NCI-H2196 (cell line): ENCODE data around the gene HAVCR2.
"Not testable (repeated sequence)": the region's sequence is repeated elsewhere in the genome, so short reads cannot be mapped to it uniquely, and the experiment has no call there.

Experiments used
- DNase-seq: peaks from one replicate; lab custom pipeline; 2025; ENCODE audit not compliant: unreplicated experiment; lab: John Stamatoyannopoulos, UW

The HAVCR2 gene

GRCh38 chr5:157088342-157088990 lies 20.4 kb downstream of the HAVCR2 start:
- no peak for DNase-seq

GRCh38 chr5:157086751-157087359 lies 22.0 kb downstream of the HAVCR2 start:
- no peak for DNase-seq

GRCh38 chr5:157085930-157086329 lies 22.9 kb downstream of the HAVCR2 start:
- DNase-seq = no peak

- DNase-seq = no peak
Measured at GRCh38 chr5:157080286-157080685, 28.6 kb downstream of the HAVCR2 start.

DNA sequence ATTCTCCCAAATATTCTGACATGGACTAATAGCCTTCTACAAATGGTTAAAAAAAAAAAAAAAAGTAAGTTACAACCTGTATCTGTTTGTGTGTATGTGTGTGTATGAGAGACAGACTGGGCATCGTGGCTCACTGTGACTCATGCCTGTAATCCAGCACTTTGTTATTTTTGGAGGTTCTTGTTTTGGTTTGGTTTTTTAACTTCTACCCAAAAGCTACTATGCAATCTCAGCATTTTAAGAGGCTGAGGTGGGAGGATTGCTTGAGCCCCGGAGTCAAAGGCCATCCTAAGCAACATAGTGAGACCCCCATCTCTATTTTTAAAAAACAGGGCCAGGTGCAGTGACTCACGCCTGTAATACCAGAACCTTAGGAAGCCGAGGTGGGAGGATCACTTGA lies 32.3 kb downstream of the HAVCR2 start:
- no peak for DNase-seq

GRCh38 chr5:157072508-157072907 lies 36.3 kb downstream of the HAVCR2 start:
- DNase-seq = no peak

GRCh38 chr5:157069949-157070348 lies 38.9 kb downstream of the HAVCR2 start:
- no peak for DNase-seq

DNA sequence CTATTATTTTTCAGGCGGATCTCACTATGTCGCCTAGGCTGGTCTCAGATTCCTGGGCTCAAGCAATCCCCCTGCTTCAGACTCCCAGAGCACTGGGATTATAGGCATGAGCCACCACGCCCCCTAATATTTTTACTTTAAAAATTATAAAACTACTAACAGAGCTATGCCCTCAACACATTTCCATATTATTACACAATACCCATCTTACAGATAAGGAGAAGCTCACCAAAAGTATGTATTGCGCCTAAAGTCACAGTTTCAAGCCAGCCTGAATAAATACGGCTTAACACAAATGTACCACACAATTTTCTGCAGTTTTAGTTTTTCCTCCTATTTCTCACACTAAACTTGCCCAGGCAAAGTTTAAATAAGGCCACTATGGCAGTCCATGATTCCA lies 40.1 kb downstream of the HAVCR2 start:
- no peak for DNase-seq

DNA sequence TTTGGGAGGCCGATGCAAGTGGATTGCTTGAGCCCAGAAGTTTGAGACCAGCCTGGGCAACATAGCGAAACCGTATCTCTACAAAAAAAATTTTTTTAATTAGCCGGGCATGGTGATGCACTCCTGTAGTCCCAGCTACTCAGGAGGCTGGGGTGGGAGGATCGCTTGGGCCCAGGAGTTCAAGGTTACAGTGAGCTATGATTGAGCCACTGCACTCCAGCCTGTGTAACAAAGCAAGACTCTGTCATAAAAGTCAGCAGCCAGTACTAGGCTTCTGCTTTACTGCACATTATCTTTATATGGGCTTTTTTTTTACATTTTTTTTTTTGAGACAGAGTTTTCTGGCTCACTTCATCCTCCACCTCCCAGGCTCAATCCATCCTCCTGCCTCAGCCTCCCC lies 40.5 kb downstream of the HAVCR2 start:
- no peak for DNase-seq

DNA sequence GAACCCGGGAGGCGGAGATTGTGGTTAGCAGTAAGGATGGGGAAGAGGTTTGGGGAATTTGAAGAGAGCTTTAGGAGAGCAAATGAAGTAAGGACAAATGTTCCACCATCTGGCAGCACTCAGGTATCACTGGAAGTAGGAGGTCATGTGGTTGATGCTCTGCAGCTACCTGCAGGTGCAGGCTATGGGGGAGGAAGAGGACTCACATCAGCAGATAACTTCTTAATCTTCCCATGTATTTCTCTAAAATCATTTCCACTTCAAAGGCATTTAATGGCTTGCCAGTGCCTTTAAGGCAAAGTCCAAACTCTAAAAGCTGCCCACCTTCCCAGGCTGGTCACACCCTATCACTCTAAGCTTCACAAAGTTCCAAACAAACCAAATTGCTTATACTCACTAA lies 41.8 kb downstream of the HAVCR2 start:
- DNase-seq = peak; percentile 20

GRCh38 chr5:157066080-157066479 lies 42.8 kb downstream of the HAVCR2 start:
- no peak for DNase-seq

DNA sequence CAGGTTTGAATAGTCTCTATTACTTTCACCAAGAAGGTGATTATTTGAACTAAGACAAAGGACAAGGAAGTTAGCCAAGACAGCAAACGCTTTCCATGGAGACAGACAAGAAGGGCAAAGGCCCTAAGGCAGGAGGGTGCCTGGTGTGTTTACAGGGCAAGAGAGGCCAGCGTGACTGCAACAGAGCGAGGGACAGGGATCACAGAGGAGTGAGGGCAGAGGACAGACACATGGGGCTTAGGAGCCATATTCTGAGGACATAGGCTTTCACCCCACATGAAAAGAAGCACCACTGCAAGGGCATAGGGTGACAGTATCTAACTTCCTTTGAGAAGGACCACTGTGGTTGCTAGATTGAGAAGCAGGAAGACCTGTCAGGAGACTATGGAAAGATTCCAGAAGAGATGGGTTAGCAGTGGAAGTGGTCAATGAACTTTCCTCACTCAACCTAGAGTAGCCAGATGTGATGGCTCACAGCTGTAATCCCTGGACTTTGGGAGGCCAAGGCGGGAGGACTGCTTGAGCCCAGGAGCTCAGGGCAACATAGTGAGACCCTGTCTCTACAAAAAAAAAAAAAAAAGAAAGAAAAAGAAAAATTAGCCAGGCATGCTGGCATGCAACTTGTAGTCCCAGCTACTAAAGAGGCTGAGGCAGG lies 44.9 kb downstream of the HAVCR2 start:
- DNase-seq = no peak

GRCh38 chr5:157059891-157060290 lies 49.0 kb downstream of the HAVCR2 start:
- DNase-seq = no peak

DNA sequence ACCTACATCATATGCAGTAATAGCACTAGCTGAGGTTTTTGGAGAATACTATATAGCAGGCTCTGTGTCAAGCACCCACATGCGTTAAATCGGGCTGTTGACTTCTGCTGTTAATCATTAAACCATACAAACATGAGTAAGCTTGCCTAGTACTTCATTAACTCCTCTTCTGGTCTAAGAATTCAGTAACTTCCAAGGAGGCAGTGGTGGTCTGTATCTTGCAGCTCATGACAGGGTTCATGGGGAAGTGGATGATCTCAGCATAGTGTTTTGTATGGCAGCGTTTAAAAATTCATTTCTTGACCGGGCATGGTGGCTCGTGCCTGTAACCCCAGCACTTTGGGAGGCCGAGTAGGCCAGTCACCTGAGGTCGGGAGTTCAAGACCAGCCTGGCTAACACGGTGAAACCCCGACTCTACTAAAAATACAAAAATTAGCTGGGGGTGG lies 49.7 kb downstream of the HAVCR2 start, which contains the start of gene HAVCR1:
TSS of gene HAVCR1 (minus strand) at position 24 of the 447 bp plus-strand sequence. CDS start 1,173 bp downstream, outside the sequence.
- no peak for DNase-seq

DNA sequence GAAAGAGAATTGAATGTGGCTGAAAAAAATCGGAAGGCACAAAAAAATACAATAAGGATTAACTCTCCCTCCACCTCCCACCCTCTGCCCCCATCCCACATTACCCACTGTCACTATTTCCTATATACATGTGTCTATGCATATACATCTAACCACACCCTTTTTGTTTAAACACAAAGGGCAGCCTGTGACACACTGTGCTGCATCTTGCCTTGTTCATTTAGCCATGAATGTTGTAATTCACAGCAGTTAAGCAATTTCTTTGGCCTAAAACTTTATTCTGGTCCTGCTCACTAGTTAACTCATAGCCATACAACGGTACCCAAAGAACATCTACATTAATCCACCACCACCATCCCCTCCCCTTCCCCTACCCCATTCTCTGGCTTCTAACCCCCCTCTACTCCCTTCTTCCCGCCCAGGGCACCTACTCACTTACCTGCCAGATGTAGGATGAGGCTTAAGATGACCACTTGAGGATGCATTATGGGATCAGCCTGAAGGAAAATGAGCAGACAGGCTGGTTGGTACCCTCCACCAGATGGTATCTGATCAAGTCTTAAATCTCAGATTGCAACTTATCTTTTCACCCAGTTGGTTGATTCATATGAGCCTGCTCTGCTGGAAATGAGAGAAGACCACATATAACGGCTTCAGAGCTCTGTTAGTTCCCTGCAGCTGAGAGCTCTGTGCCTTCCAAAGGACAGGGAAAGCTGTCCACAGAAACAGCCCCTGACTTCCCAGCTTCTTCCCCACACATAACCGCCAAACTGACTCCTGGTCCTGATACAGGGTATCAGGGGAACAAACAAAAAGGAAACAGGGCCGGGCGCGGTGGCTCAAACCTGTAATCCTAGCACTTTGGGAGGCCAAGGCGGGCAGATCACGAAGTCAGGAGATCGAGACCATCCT lies 51.1 kb downstream of the HAVCR2 start:
- no peak for DNase-seq

DNA sequence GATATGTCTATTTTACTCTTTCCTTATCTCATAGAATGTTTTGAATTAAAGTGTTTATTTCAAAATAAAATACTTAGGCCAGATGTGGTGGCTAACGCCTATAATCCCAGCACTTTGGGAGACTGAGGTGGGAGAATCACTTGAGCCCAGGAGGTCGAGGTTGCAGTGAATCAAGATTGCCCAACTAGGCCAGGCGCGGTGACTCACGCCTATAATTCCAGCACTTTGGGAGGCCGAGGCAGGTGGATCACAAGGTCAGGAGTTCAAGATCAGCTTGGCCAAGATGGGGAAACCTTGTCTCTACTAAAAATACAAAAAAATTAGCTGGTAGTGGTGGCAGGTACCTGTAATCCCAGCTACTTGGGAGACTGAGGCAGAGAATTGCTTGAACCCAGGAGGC lies 52.0 kb downstream of the HAVCR2 start:
- not testable (repeated sequence) for DNase-seq

- no peak for DNase-seq
Measured at GRCh38 chr5:157051604-157052245, 57.1 kb downstream of the HAVCR2 start.

DNA sequence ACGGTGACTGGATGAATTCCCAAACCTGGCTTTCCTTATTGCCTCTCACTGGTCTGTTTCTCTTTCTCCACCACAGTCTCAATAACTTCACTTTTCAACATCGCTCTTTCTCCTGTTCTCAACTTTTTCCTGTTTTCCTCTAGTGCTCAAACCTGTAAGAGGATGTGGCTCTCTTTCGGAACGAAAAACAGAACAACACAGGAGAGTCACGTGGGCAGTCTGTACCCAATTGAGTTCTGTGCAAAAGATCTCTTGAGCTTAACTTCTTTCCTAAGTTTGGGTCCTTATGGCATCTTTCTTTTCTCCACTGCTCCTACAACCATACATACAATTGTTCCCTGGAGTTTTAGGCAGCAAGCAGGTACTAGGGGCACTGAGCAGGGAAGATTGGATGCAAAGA lies 58.8 kb downstream of the HAVCR2 start:
- no peak for DNase-seq

DNA sequence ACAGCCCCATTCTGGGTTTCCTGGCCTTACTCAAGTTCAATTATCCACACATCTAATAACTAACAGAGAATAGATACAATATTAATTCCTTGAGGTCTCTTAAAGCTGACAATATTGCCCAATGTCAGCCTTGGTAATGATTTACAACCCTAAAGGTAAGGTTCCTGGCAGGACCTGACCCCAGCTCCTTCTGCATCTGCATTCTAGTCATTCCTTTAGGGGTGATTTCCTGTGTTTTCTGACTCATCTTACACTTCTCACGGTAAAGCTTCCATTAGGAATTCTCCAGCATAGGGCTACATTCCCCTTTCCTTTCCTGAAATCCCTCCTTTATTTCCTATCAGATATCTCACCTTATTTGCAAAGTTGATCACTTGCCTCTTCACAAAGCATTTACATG lies 59.2 kb downstream of the HAVCR2 start:
- DNase-seq = no peak

- no peak for DNase-seq
Measured at GRCh38 chr5:157047898-157048297, 60.9 kb downstream of the HAVCR2 start.

- DNase-seq = not testable (repeated sequence)
Measured at GRCh38 chr5:157047016-157047415, 61.8 kb downstream of the HAVCR2 start.
